ENCODE data around the gene TH. TPM values are rescaled to one million over a fixed set of nuclear protein-coding genes. Genes with fewer than 3 reads are reported as not detected.

The TH gene
- total RNA-seq, 2 experiments from 2014 or later = not detected

DNA sequence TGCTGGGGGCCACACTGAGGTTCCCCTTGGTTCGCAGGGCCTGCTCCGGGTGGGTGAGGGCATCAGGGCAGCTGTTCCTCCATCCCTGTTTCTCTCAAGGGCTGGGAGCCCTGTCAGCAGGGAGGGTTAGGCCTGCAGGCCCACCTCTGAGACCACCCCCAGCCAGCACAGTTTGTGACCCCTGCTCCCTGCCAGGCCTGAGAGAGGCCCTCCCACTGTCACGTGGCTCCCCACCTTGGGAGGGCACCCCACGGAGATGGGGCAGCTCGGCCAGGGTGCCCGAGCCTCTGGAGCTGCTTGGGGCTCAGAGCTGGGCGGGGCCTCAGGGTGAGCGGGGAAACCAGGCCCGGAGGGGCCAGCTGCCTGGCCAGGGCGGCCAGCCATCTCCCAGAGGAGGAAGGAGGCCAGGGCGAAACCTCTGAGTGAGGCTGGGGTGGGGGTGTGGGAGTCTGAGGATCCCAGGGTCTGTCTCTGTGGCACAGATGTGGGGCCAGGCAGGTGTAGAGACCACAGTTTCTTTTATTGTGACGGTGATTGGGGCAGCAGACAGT lies 8.1 kb downstream of the TH start:
- Mint-ChIP-seq H3K27me3 (no peaks in the 10 kb centered on the region), H3K27ac (no peak overlapping the region), H3K4me1 (no peaks in the 10 kb centered on the region), H3K9me3 (no peaks in the 10 kb centered on the region), H3K36me3 (ENCODE audit: low read depth) (no peaks in the 10 kb centered on the region), H3K4me3 (no peak overlapping the region)
- DNase-seq = no peak
- ChIA-PET CTCF (interaction anchor here (0.6 to 1.5 kb wide), 2 partner anchors 12 to 256 kb away, joined by 5 read pairs; no protein-coding TSS in a partner anchor), POLR2A (no interaction called here)

DNA sequence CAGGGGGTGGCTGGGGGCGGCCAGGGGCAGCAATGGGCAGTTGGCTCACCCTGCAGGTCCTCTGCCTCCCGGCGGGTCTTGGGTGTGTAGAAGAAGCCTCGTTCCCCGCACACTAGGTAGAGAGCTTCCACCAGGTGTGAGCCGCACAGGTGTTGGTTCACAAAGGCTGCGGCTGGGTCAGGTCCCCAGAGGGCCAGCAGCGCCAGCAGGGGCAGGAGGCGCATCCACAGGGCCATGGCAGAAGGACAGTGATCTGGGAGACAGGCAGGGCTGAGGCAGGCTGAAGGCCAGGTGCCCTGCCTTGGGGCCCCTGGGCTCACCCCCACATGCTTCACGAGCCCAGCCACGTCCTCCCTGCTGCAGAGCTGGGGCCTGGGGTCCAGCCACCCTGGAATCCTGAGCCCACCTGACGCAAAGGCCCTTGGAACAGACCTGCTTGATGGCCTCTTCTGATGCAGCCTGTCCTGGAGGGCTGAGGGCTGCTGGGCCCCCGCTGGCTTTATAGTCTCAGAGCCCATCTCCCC lies 10.8 kb downstream of the TH start, which contains the start of gene INS:
Gene INS, minus strand, starts transcription at position 474 of the 524 bp plus-strand sequence. Its CDS starts 238 bp downstream, at position 236.
- no peak for DNase-seq
- CTCF ChIA-PET = no interaction called here
- no peaks in the 10 kb centered on the region for H3K36me3 Mint-ChIP-seq (ENCODE audit: low read depth)
- H3K9me3 Mint-ChIP-seq = no peaks in the 10 kb centered on the region
- no peak within 1 kb of the TSS for H3K4me3 Mint-ChIP-seq
- POLR2A ChIA-PET = no interaction called here
- no peak within 1 kb of the TSS for H3K27ac Mint-ChIP-seq
- H3K27me3 Mint-ChIP-seq = no peaks in the 10 kb centered on the region
- no peaks in the 10 kb centered on the region for H3K4me1 Mint-ChIP-seq

DNA sequence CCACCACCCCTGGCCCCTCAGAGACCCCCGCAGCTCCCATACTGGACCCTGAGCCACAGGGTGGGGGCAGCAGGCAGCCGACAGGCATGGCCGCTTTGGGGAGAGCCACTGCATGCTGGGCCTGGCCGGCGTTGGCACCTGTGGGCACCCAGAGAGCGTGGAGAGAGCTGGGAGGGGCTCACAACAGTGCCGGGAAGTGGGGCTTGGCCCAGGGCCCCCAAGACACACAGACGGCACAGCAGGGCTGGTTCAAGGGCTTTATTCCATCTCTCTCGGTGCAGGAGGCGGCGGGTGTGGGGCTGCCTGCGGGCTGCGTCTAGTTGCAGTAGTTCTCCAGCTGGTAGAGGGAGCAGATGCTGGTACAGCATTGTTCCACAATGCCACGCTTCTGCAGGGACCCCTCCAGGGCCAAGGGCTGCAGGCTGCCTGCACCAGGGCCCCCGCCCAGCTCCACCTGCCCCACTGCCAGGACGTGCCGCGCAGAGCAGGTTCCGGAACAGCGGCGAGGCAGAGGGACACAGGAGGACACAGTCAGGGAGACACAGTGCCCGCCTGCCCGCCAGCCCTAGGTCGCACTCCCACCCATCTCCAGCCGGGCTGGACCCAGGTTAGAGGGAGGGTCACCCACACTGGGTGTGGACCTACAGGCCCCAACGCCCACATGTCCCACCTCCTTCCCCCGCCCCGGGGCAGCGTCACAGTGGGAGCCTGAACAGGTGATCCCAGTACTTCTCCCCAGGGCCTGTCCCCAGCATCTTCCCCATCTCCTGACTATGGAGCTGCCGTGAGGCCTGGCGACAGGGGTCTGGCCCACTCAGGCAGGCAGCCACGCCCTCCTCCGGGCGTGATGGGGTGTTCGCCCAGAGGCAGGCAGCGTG lies 11.8 kb downstream of the TH start:
- Mint-ChIP-seq H3K9me3 (no peaks in the 10 kb centered on the region), H3K27ac (no peak overlapping the region)

DNA sequence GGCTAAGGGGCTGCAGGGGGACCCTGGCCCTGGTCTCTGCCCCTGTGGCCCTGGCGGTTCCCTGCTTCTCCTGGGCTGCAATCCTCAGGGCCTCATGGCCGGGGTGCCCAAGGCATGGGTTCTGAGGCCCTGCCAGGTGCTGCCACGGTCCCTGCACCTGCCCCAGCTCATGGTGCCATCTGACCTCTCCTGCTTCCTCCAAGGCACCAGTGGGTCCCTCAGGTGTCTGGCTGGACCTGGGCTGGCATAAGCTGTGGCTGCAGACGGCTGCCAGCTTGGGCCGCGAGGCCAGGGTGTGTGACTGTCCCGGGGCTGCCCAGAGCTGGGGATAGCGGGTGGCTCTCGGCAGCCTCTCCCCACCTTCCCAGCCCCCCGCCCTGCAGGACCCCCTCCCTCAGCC lies 12.6 kb downstream of the TH start:
- Mint-ChIP-seq H3K9me3 (no peaks in the 10 kb centered on the region), H3K4me3 (no peak overlapping the region), H3K36me3 (ENCODE audit: low read depth) (no peaks in the 10 kb centered on the region), H3K27ac (no peak overlapping the region), H3K4me1 (no peaks in the 10 kb centered on the region), H3K27me3 (no peaks in the 10 kb centered on the region)
- ChIA-PET CTCF (interaction anchor here (1.0 to 1.4 kb wide), 2 partner anchors 12 to 158 kb away, joined by 3 read pairs; no protein-coding TSS in a partner anchor), POLR2A (no interaction called here)
- DNase-seq = no peak

More for the DNA sequence above, 11.8 kb downstream of the TH start:
- Mint-ChIP-seq H3K4me3 (no peak overlapping the region), H3K4me1 (no peaks in the 10 kb centered on the region), H3K36me3 (ENCODE audit: low read depth) (no peaks in the 10 kb centered on the region), H3K27me3 (no peaks in the 10 kb centered on the region)
- no peak for DNase-seq
- POLR2A ChIA-PET = no interaction called here
- CTCF ChIA-PET = interaction anchor here (1.4 kb wide), 1 partner anchor 13 kb away, joined by 3 read pairs; no protein-coding TSS in a partner anchor

DNA sequence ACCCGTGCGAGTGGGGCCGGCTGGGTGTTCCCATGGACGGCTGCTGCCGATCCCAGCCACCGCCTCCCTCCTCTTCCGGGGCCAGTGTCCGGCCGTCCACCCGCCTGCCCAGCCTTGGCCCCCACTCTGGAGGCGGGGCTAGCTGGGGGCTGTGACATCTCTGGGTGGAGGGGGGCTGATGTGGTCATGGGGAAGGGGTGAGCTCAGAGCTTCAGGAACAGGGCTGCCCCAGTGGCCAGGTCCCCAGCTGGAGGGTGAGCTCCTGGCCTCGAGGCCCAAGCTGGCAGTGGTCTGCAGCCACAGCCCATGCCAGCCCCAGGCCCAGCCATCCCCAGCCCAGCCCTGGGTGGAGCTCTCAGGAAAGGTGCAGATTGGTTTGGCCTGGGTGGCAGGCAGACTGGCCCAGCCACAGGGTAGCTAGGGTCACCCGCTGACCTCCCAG lies 13.3 kb downstream of the TH start:
- ChIA-PET POLR2A (no interaction called here), CTCF (interaction anchor here (0.9 to 1.0 kb wide), 2 partner anchors 129 to 158 kb away, joined by 3 read pairs; no protein-coding TSS in a partner anchor)
- H3K4me1 Mint-ChIP-seq = no peaks in the 10 kb centered on the region
- H3K27me3 Mint-ChIP-seq = no peaks in the 10 kb centered on the region
- no peak overlapping the region for H3K27ac Mint-ChIP-seq
- H3K36me3 Mint-ChIP-seq (ENCODE audit: low read depth) = no peaks in the 10 kb centered on the region
- H3K4me3 Mint-ChIP-seq = no peak overlapping the region
- H3K9me3 Mint-ChIP-seq = no peaks in the 10 kb centered on the region
- no peak for DNase-seq

DNA sequence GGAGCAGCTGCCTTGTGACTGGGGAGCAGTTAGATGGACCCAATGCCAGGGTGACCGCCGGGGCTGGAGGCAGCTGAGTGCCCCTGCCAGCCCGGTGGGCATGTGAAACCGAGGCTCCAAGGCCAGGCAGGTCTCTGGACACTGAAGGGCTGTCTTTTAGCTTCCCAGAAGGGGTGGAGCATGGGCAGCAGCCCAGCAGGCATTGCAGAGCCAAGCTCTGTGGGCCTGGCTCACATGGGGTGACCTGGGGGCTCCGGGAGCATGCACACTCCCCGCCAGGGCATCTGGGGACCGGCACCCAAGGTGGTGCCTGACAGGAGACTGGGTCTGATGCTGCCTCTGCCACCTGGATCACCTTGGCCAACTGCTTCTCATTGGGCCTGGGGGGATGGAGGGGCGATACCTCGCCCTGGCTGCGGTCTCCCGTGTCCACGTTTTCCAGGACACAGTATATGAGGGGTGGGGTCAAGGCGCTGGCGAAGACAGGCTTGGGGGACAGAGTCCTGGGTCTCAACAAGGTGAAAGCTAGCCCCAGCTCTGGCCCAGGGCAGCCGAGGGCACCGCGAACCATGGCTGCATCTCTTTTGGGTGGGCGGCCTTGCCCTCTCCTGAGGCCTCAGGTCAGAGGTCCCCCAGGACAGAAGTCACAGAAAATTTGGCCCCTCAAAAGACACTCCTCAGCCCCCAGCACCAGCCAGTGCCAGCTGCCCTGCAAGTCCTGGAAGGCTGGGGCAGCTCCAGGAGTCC lies 14.1 kb downstream of the TH start:
- no peaks in the 10 kb centered on the region for H3K27me3 Mint-ChIP-seq
- no peaks in the 10 kb centered on the region for H3K36me3 Mint-ChIP-seq (ENCODE audit: low read depth)
- no peak overlapping the region for H3K27ac Mint-ChIP-seq
- CTCF ChIA-PET = interaction anchor here (0.9 to 1.5 kb wide), 2 partner anchors 128 to 321 kb away, joined by 3 to 4 read pairs; no protein-coding TSS in a partner anchor
- POLR2A ChIA-PET = no interaction called here
- no peaks in the 10 kb centered on the region for H3K9me3 Mint-ChIP-seq
- no peaks in the 10 kb centered on the region for H3K4me1 Mint-ChIP-seq
- no peak overlapping the region for H3K4me3 Mint-ChIP-seq
- DNase-seq = no peak

DNA sequence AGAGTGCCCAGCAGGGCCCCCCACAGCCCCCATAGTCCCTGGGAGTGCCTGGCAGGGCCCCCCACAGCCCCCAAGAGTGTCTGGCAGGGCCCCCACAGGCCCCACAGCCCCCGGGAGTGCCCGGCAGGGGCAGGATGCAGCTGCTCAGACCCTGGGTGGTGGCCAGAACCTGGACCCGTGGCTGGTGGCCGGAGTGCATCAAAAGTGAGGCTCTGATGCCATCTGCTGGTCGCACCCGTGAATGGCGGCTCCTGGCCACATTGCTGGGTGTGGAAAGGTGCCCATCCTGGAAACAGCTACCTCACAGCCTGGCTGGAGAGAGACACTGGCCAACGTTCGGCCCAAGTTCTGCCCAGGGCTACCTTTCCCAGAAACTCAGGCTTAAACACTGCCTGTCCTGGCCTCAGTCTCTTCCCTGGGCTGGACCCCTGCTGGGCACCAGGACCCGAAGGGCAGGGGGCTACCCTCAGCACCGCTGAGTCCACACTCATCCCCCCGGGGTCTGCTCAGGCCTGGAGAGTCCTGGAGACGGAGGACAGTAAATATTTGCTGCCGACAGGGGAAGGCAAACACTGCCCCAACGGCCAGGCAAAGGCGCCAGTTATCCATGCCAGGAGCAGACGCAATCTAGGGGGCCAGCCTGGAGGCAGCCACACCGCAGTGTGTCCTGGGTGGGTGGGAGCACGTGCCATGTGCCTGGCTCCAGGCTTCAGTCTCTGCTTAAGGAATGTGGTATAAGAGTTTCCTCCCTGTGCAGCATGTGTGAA lies 15.0 kb downstream of the TH start:
- Mint-ChIP-seq H3K27me3 (no peaks in the 10 kb centered on the region), H3K27ac (no peak overlapping the region), H3K36me3 (ENCODE audit: low read depth) (no peaks in the 10 kb centered on the region), H3K4me3 (no peak overlapping the region), H3K4me1 (peaks cover 4% of the 10 kb centered on the region), H3K9me3 (no peaks in the 10 kb centered on the region)
- POLR2A ChIA-PET = no interaction called here
- DNase-seq = peak; percentile 67
- CTCF ChIA-PET = interaction anchor here (0.6 to 9.7 kb wide), 4 partner anchors 14 to 320 kb away, joined by 3 to 220 read pairs (median 4); no protein-coding TSS in a partner anchor

DNA sequence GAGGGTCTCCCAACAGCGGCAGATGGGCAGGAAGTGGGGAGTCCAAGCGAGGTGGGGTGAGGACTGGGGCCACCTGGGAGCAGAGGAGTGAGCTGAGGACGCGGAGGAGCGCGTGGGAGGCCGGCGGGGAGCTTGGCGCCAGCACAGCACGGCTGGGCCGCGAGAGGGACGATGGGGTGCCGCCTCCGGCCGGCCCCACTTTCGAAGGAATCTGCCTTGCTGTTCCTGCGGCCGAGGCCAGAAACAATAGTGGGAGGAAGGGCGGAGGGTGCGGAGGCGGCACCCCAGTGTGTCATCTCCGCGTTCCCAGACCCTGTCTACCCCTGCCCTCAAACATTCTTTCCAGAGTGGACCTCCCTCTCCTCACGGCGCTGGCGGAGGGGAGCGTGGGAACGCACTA lies 16.1 kb downstream of the TH start:
- POLR2A ChIA-PET = no interaction called here
- no peak for DNase-seq
- H3K9me3 Mint-ChIP-seq = no peaks in the 10 kb centered on the region

DNA sequence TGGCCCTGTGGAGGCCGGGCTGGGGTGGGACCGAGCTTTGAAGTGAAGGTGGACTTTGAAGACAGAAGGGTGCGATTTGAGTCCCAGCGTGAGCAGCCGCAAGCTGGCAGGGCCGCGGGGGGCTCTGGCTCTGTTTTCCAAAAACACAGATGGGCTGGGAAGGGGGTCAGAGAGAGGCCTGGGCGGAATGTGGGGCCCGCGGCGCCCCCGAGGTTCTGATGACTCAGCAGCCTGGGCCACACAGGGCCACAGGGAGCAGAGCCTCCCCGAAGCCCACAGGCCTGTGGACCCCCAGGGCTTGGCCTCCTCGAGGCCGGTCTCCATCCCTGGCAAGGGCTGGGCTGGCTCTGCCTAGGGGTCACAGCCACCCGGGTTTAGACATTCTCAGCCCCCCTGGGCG lies 16.7 kb downstream of the TH start:
- ChIA-PET POLR2A (no interaction called here), CTCF (interaction anchor here (1.2 to 9.7 kb wide), 3 partner anchors 117 to 304 kb away, joined by 3 to 220 read pairs (median 9); no protein-coding TSS in a partner anchor)
- no peaks in the 10 kb centered on the region for H3K9me3 Mint-ChIP-seq
- no peak overlapping the region for H3K27ac Mint-ChIP-seq
- H3K27me3 Mint-ChIP-seq = peaks cover 13% of the 10 kb centered on the region
- H3K36me3 Mint-ChIP-seq (ENCODE audit: low read depth) = no peaks in the 10 kb centered on the region
- no peak for DNase-seq
- H3K4me3 Mint-ChIP-seq = no peak overlapping the region
- peaks cover 6% of the 10 kb centered on the region for H3K4me1 Mint-ChIP-seq

More for the DNA sequence above, 16.1 kb downstream of the TH start:
- H3K4me1 Mint-ChIP-seq = peaks cover 6% of the 10 kb centered on the region
- H3K4me3 Mint-ChIP-seq = no peak overlapping the region
- H3K36me3 Mint-ChIP-seq (ENCODE audit: low read depth) = no peaks in the 10 kb centered on the region
- CTCF ChIA-PET = interaction anchor here (1.2 to 9.7 kb wide), 2 partner anchors 118 to 305 kb away, joined by 3 to 220 read pairs; no protein-coding TSS in a partner anchor
- peaks cover 8% of the 10 kb centered on the region for H3K27me3 Mint-ChIP-seq
- H3K27ac Mint-ChIP-seq = no peak overlapping the region

DNA sequence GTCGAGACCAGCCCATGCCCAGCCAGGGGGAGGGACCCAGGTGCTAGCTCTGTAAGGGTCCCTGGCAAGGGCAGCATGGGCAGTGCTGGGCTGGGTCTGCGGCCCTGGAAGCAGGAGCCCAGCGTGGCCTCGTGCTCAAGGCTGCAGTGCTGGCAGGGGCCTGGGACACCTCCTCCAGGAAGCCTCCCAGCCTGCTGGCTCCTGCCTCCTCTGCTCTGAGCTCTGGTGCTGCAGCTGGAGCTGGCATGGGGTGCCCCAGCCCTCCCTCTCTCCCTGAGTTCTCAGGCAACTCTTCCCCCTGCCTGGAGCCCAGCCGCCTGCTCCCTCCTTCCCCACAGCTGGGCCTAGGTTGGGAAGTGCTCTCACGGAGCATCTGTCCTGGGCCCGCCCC lies 17.4 kb downstream of the TH start:
- H3K4me1 Mint-ChIP-seq = peaks cover 6% of the 10 kb centered on the region
- ChIA-PET POLR2A (no interaction called here), CTCF (interaction anchor here (0.8 to 9.7 kb wide), 6 partner anchors 116 to 502 kb away, joined by 3 to 220 read pairs (median 6); no protein-coding TSS in a partner anchor)
- no peaks in the 10 kb centered on the region for H3K9me3 Mint-ChIP-seq
- H3K27ac Mint-ChIP-seq = no peak overlapping the region
- DNase-seq = no peak
- no peaks in the 10 kb centered on the region for H3K36me3 Mint-ChIP-seq (ENCODE audit: low read depth)
- no peak overlapping the region for H3K4me3 Mint-ChIP-seq
- H3K27me3 Mint-ChIP-seq = peaks cover 19% of the 10 kb centered on the region

DNA sequence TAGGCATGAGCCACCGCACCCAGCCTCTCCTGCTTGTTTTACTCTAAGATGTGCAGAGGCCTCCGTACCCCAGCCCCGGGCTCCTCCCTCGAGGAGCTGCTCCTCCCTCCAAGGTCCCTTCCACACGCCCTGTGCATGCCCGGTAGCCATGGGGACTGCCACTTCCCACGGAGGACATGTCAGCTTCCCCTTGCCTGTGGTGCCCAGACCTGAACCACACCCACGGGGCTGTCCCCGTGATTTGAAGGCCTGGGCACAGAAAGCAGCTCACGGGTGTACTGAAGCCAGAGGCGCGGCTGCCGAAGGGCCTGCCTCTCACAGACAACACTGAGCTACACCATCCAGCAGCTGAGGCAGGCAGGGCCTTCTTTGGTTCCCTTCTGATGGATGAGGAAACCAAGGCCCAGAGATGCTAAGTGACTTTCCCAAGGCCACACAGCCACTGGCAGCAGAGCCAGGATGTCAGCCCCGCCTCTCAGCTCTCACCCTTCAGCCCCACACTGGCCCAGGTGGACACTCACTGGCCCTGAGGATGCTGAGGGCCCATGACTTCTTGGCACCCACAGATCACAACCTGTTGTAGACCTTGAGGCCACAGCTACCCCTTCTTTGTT lies 17.9 kb downstream of the TH start:
- peaks cover 6% of the 10 kb centered on the region for H3K4me1 Mint-ChIP-seq

More for the DNA sequence above, 17.9 kb downstream of the TH start:
- Mint-ChIP-seq H3K4me3 (no peak overlapping the region), H3K9me3 (no peaks in the 10 kb centered on the region), H3K27me3 (peaks cover 24% of the 10 kb centered on the region), H3K27ac (no peak overlapping the region), H3K36me3 (ENCODE audit: low read depth) (no peaks in the 10 kb centered on the region)
- POLR2A ChIA-PET = interaction anchor here (2.5 kb wide), 1 partner anchor 116 kb away, joined by 18 read pairs; no protein-coding TSS in a partner anchor
- CTCF ChIA-PET = interaction anchor here (0.6 to 9.7 kb wide), 11 partner anchors 13 to 821 kb away, joined by 3 to 220 read pairs (median 3); no protein-coding TSS in a partner anchor
- no peak for DNase-seq
